ENCODE data around the gene CLRN3.

CLRN3 gene

GRCh38 chr10:127899766-127900387 lies 7.1 kb upstream of the CLRN3 start:
- TF ChIP-seq, protein P1, sequence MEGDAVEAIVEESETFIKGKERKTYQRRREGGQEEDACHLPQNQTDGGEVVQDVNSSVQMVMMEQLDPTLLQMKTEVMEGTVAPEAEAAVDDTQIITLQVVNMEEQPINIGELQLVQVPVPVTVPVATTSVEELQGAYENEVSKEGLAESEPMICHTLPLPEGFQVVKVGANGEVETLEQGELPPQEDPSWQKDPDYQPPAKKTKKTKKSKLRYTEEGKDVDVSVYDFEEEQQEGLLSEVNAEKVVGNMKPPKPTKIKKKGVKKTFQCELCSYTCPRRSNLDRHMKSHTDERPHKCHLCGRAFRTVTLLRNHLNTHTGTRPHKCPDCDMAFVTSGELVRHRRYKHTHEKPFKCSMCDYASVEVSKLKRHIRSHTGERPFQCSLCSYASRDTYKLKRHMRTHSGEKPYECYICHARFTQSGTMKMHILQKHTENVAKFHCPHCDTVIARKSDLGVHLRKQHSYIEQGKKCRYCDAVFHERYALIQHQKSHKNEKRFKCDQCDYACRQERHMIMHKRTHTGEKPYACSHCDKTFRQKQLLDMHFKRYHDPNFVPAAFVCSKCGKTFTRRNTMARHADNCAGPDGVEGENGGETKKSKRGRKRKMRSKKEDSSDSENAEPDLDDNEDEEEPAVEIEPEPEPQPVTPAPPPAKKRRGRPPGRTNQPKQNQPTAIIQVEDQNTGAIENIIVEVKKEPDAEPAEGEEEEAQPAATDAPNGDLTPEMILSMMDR (IDR thresholded peaks at IDR 0.05; ENCODE audit: low read depth, low read length, missing control alignments): no peak
- no peak overlapping the region for H3K4me3 ChIP-seq (replicated peaks; ENCODE audit: low read depth, low read length)
- no peak for DNase-seq (ENCODE audit: extremely low read depth, low read depth)

GRCh38 chr10:127897177-127897576 lies 4.4 kb upstream of the CLRN3 start:
- no peak overlapping the region for H3K4me3 ChIP-seq (replicated peaks; ENCODE audit: low read depth, low read length)
- TF ChIP-seq, protein P1 (IDR thresholded peaks at IDR 0.05; ENCODE audit: low read depth, low read length, missing control alignments): no peak
- DNase-seq (ENCODE audit: extremely low read depth, low read depth): no peak

DNA sequence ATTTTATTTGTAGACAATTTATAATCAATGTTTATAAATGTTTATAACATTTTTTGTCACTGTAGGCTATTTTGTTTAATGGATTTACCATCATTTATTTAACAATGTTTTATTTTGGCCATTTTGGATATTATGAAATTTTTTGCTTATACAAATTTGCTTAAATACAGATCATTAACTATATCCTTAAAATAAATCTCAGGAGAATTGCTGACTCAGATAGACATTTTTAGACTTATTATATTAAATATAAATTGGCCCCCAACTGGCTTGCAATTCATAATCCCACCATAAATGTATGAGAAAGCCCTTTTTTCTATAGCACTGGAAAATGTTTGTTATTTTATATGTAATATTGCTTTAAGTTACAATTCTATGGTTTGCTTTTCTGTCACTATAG lies 3.8 kb upstream of the CLRN3 start:
- DNase-seq (ENCODE audit: extremely low read depth, low read depth): no peak
- TF ChIP-seq, protein P1 (IDR thresholded peaks at IDR 0.05; ENCODE audit: low read depth, low read length, missing control alignments): no peak
- H3K4me3 ChIP-seq (replicated peaks; ENCODE audit: low read depth, low read length): no peak overlapping the region

- no peak overlapping the region for H3K4me3 ChIP-seq (replicated peaks; ENCODE audit: low read depth, low read length)
- no peak for DNase-seq (ENCODE audit: extremely low read depth, low read depth)
- TF ChIP-seq, protein P1 (IDR thresholded peaks at IDR 0.05; ENCODE audit: low read depth, low read length, missing control alignments): no peak
These were observed 1.4 kb upstream of the CLRN3 start for GRCh38 chr10:127894146-127894545.

DNA sequence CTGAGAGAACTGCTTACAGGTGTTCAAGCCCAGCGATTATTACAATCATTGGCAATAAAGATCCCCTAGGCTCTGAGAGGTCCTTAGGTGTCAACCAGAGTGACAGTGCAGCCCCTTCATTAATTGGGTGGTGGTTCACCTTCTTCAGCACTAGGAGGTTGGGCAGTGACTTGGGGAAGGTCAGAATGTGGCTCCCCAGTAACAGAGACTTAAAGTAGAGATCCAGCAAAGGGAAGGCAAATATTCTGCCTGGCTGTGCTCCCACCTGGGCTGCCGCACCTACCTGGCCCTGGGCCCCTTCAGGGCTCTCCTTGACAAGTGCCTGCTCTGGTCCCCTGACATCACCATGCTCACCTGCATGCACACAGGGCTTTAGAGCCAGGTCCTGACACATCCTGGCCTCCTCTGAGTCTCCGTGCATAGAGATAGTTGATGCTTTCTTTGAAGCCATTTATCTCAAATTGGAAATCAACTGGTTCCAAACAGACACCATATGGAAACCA lies 1.9 kb downstream of the CLRN3 start:
- H3K4me3 ChIP-seq (replicated peaks; ENCODE audit: low read depth, low read length): no peak overlapping the region
- no peak for DNase-seq (ENCODE audit: extremely low read depth, low read depth)
- TF ChIP-seq, protein P1 (IDR thresholded peaks at IDR 0.05; ENCODE audit: low read depth, low read length, missing control alignments): no peak

DNA sequence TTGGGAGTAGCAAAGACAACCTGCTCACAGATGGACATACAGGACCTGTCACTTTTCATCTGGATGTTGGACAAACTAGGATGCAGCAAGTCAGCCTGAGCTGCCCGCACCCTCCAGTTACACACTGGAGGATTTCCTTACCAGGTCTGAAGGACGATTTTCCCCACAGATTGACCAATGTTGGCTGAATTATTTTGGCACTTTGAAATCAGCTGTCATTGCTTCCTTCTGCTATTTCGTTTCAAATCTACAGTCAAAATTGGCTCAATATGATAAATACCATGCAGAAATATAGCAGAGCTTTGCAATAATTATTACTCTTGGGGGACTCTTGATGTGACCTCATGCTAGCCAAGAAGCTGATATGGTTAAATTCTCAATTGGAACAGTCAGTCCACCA lies 2.5 kb downstream of the CLRN3 start:
- H3K4me3 ChIP-seq (replicated peaks; ENCODE audit: low read depth, low read length): no peak overlapping the region
- DNase-seq (ENCODE audit: extremely low read depth, low read depth): no peak
- TF ChIP-seq, protein P1 (IDR thresholded peaks at IDR 0.05; ENCODE audit: low read depth, low read length, missing control alignments): no peak
